Astrocyte (in vitro differentiated cells and primary cell): ENCODE measurements around the gene PIGZ.

Source experiments
- CTCF ChIP-seq: IDR thresholded peaks from 2 replicates; pipeline ENCODE4 v1.5.1; 2011; ENCODE audit warnings: low read depth, mild to moderate bottlenecking, inconsistent platforms, low read length, moderate library complexity; ENCODE audit not compliant: insufficient read depth
- EZH2 ChIP-seq: IDR thresholded peaks from 2 replicates; pipeline ENCODE4 v1.6.1; 2012; ENCODE audit warnings: mild to moderate bottlenecking, low read length, inconsistent platforms; ENCODE audit not compliant: insufficient read depth

GRCh38 chr3:196916221-196916620 lies 52.4 kb downstream of the PIGZ start:
- TF ChIP-seq EZH2 (no peak), CTCF (no peak)
